Nephron progenitor cell (in vitro differentiated cells): ENCODE data around the gene AHCY.
A peak's percentile ranks its signal among the peaks of the same experiment; 100 is the strongest.
"Not testable (repeated sequence)": the region's sequence is repeated elsewhere in the genome, so short reads cannot be mapped to it uniquely, and the experiment has no call there.

Source experiments
- DNase-seq: peaks from one replicate; pipeline ENCODE4 v3.0.0; 2021
- H3K27ac Mint-ChIP-seq: 2 replicates; pipeline ENCODE4 v1.8.0; 2021; ENCODE audit warnings: mild to moderate bottlenecking, moderate library complexity, mixed read lengths
- H3K27me3 Mint-ChIP-seq: 2 replicates; pipeline ENCODE4 v1.8.0; 2021; ENCODE audit warnings: mild to moderate bottlenecking, low read depth, mixed read lengths; ENCODE audit not compliant: poor library complexity
- H3K36me3 Mint-ChIP-seq: 2 replicates; pipeline ENCODE4 v1.8.0; 2021; ENCODE audit warnings: low read depth, mixed read lengths
- H3K4me1 Mint-ChIP-seq: 2 replicates; pipeline ENCODE4 v1.8.0; 2021; ENCODE audit warnings: mixed read lengths
- H3K4me3 Mint-ChIP-seq: 2 replicates; pipeline ENCODE4 v1.8.0; 2021; ENCODE audit warnings: mild to moderate bottlenecking, moderate library complexity, mixed read lengths
- H3K9me3 Mint-ChIP-seq: 2 replicates; pipeline ENCODE4 v1.8.0; 2021; ENCODE audit warnings: mild to moderate bottlenecking, moderate library complexity, mixed read lengths
- TF ChIP-seq, protein P1 (sequence below): fragments of 200-600 bp; sonication (generic); IDR thresholded peaks from 2 replicates; pipeline ENCODE4 v1.5.0; 2021; ENCODE audit warnings: antibody characterized with exemption

AHCY gene

GRCh38 chr20:34300256-34300806 lies 2.8 kb downstream of the AHCY start:
- peaks cover 18% of the 10 kb centered on the region for H3K36me3 Mint-ChIP-seq
- DNase-seq: no peak
- H3K27ac Mint-ChIP-seq: no peak overlapping the region
- H3K4me3 Mint-ChIP-seq: no peak overlapping the region
- TF ChIP-seq, protein P1, sequence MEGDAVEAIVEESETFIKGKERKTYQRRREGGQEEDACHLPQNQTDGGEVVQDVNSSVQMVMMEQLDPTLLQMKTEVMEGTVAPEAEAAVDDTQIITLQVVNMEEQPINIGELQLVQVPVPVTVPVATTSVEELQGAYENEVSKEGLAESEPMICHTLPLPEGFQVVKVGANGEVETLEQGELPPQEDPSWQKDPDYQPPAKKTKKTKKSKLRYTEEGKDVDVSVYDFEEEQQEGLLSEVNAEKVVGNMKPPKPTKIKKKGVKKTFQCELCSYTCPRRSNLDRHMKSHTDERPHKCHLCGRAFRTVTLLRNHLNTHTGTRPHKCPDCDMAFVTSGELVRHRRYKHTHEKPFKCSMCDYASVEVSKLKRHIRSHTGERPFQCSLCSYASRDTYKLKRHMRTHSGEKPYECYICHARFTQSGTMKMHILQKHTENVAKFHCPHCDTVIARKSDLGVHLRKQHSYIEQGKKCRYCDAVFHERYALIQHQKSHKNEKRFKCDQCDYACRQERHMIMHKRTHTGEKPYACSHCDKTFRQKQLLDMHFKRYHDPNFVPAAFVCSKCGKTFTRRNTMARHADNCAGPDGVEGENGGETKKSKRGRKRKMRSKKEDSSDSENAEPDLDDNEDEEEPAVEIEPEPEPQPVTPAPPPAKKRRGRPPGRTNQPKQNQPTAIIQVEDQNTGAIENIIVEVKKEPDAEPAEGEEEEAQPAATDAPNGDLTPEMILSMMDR: no peak
- no peaks in the 10 kb centered on the region for H3K9me3 Mint-ChIP-seq
- H3K27me3 Mint-ChIP-seq: no peaks in the 10 kb centered on the region
- peaks cover 22% of the 10 kb centered on the region for H3K4me1 Mint-ChIP-seq

DNA sequence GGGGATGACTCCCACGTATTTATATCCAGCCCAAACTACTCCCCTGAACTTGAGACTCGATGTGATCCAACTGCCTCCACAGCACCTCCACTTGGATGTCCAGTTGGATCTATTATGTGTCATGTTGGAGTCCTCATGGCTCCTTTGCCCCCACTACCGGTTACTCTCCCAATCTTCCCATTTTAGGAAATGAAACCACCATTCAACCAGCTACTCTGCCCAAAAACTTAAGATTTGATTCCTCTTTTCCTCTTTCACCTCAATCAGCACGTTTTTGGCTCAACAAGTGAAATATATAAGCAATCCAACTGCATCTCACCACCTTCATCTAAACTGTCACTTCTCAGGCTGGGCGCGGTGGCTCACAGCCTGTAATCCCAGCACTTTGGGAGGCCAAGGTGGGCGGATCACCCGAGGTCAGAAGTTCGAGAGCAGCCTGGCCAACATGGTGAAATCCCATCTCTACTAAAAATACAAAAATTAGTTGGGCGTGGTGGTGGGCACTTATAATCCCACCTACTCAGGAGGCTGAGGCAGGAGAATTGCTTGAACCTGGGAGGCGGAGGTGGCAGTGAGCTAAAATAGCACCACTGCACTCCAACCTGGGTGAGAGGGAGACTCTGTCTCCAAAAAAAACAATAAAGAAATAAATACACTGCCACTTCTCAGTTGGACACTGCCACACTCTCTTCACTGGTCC lies 3.4 kb downstream of the AHCY start:
- Mint-ChIP-seq H3K36me3 (peaks cover 18% of the 10 kb centered on the region), H3K27ac (no peak overlapping the region), H3K27me3 (no peaks in the 10 kb centered on the region), H3K4me1 (peaks cover 18% of the 10 kb centered on the region), H3K4me3 (no peak overlapping the region), H3K9me3 (no peaks in the 10 kb centered on the region)
- DNase-seq: no peak
- TF ChIP-seq, protein P1: no peak

DNA sequence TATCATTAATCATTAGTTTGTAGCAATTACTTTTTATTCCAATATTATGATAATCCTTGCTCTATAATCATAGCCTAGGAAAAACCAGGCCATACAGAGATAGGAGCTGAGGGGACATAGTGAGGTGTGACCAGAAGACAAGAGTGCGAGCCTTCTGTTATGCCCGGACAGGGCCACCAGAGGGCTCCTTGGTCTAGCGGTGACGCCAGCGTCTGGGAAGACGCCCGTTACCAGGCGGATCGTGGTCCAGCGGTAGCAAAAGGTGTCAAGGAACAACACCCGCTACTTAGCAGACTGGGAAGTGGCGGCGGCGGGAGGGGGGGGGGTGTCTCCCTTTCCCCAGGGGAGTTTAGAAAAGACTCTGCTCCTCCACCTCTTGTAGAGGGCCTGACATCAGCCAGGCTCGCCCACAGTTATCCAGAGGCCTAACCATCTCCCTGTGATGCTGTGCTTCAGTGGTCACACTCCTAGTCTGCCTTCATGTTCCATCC lies 4.8 kb downstream of the AHCY start:
- DNase-seq, H3K27ac Mint-ChIP-seq, H3K27me3 Mint-ChIP-seq, H3K9me3 Mint-ChIP-seq, H3K4me3 Mint-ChIP-seq: not testable (repeated sequence)
- TF ChIP-seq, protein P1: peak; percentile 24
- H3K36me3 Mint-ChIP-seq: peaks cover 26% of the 10 kb centered on the region
- H3K4me1 Mint-ChIP-seq: peaks cover 18% of the 10 kb centered on the region

DNA sequence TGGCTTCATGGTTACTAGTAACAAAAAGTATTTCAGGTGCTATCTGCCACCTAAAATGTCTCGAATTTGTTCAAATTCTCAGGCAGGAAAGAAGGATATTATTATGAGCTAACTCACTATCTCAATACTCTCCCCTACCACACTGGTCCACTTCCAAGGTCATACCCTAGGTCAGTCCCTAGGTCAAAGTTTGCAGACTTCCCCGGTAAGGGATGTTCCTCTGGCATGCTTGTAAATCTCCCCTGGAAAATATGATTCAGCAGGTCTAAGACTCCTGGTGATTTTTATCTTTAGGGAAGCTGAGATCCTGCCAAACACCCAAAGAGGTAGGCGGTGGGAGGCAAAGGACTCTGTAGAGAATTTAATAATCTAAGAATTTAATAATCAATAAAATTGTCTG lies 6.7 kb downstream of the AHCY start:
- Mint-ChIP-seq H3K27ac (no peak overlapping the region), H3K9me3 (no peaks in the 10 kb centered on the region), H3K27me3 (no peaks in the 10 kb centered on the region)

GRCh38 chr20:34295284-34295683 lies 7.9 kb downstream of the AHCY start:
- no peak overlapping the region for H3K27ac Mint-ChIP-seq

More for the DNA sequence above, 6.7 kb downstream of the AHCY start:
- peaks cover 9% of the 10 kb centered on the region for H3K4me1 Mint-ChIP-seq
- no peak for DNase-seq
- TF ChIP-seq, protein P1: no peak
- H3K4me3 Mint-ChIP-seq: no peak overlapping the region
- peaks cover 39% of the 10 kb centered on the region for H3K36me3 Mint-ChIP-seq

More at GRCh38 chr20:34295284-34295683, 7.9 kb downstream of the AHCY start:
- Mint-ChIP-seq H3K9me3 (no peaks in the 10 kb centered on the region), H3K4me1 (peaks cover 7% of the 10 kb centered on the region), H3K27me3 (no peaks in the 10 kb centered on the region), H3K4me3 (no peak overlapping the region), H3K36me3 (peaks cover 47% of the 10 kb centered on the region)
- TF ChIP-seq, protein P1: no peak
- DNase-seq: no peak
